GM21390 (cell line): ENCODE measurements around the gene CABCOCO1.
"Not testable (repeated sequence)": the region's sequence is repeated elsewhere in the genome, so short reads cannot be mapped to it uniquely, and the experiment has no call there.

Source experiments
- ATAC-seq: cut with Tn5 transposase; IDR thresholded peaks from one replicate; pipeline ENCODE4 v1.9.1; 2021; ENCODE audit not compliant: unreplicated experiment

CABCOCO1 gene

GRCh38 chr10:61642150-61642571, 20.6 kb upstream of the CABCOCO1 start:
- no peak for ATAC-seq

- ATAC-seq = no peak
Observed at GRCh38 chr10:61642676-61643075, 20.1 kb upstream of the CABCOCO1 start.

- no peak for ATAC-seq
Observed at GRCh38 chr10:61643316-61643751, 19.4 kb upstream of the CABCOCO1 start.

- ATAC-seq = no peak
Observed at GRCh38 chr10:61653699-61654098, 9.0 kb upstream of the CABCOCO1 start.

- no peak for ATAC-seq
Observed at GRCh38 chr10:61655335-61655851, 7.3 kb upstream of the CABCOCO1 start.

- no peak for ATAC-seq
Observed at GRCh38 chr10:61663466-61663865, 737 bp downstream of the CABCOCO1 start.

GRCh38 chr10:61664985-61665384, 2.3 kb downstream of the CABCOCO1 start:
- ATAC-seq = no peak

GRCh38 chr10:61669161-61669725, 6.5 kb downstream of the CABCOCO1 start:
- ATAC-seq = no peak

- ATAC-seq = no peak
Observed at GRCh38 chr10:61669849-61670248, 7.1 kb downstream of the CABCOCO1 start.

GRCh38 chr10:61673360-61673759, 10.6 kb downstream of the CABCOCO1 start:
- no peak for ATAC-seq

GRCh38 chr10:61682323-61682722, 19.6 kb downstream of the CABCOCO1 start:
- no peak for ATAC-seq

GRCh38 chr10:61683319-61683718, 20.6 kb downstream of the CABCOCO1 start:
- no peak for ATAC-seq

- ATAC-seq = no peak
Observed at GRCh38 chr10:61684894-61685507, 22.3 kb downstream of the CABCOCO1 start.

GRCh38 chr10:61688551-61689308, 26.0 kb downstream of the CABCOCO1 start:
- no peak for ATAC-seq

GRCh38 chr10:61691667-61692066, 28.9 kb downstream of the CABCOCO1 start:
- not testable (repeated sequence) for ATAC-seq

GRCh38 chr10:61692447-61693010, 29.8 kb downstream of the CABCOCO1 start:
- no peak for ATAC-seq

- ATAC-seq = no peak
Observed at GRCh38 chr10:61698968-61699655, 36.4 kb downstream of the CABCOCO1 start.

- ATAC-seq = no peak
Observed at GRCh38 chr10:61701055-61701705, 38.5 kb downstream of the CABCOCO1 start.

- ATAC-seq = no peak
Observed at GRCh38 chr10:61701706-61702105, 39.0 kb downstream of the CABCOCO1 start.

- no peak for ATAC-seq
Observed at GRCh38 chr10:61702584-61702983, 39.9 kb downstream of the CABCOCO1 start.
